Stimulated activated CD4-positive, alpha-beta T cell treated with anti-CD3 and anti-CD28 coated beads, Interleukin-4, amount 100 ng/mL, for 4 hours (primary cell): ENCODE results near the gene CLTC.

Source experiments
- DNase-seq, 2 experiments: peaks; one replicate each; pipeline ENCODE4 v3.0.0-alpha.2; 2020

Gene CLTC

GRCh38 chr17:59730268-59730834, 110.7 kb downstream of the CLTC start:
- no peak for DNase-seq

DNA sequence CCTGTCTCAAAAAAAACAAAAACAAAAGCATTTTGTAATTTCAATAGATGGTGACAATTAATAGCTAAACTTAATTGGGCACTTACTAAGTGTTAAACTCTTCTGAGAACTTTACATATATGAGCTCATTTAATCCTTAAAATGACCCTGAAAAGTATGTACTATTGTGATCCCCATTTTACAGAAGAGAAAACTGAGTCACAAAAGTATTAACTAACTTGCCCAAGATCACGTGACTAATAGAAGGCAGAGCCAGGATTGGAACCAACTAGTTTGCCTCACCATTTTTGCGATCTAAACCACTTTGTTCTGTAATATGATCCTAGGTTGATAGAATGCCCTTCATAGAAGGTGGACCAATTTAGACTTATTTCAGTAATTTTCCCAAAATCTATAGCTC, 114.0 kb downstream of the CLTC start:
- no peak for DNase-seq

- no peak for DNase-seq
Measured at GRCh38 chr17:59734226-59734625, 114.5 kb downstream of the CLTC start.

DNA sequence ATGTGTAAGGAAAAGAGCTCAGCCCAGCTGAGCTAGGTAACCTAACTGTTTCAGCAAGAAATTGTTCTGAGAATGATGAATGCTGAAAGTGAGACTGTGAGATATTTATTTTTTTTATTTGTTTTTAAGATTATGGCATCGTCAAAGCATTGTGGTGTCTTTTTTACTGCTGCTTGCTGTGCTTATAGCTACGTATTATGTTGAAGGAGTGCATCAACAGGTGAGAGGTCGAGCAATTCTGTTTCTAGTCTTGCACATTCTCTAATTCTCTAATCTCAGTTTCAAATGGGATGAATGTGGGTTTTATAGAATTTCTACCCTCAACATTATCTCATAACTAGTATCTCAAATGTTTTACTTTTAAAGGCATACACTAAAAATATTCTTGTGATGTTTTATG, 117.6 kb downstream of the CLTC start:
- no peak for DNase-seq

- no peak for DNase-seq
Measured at GRCh38 chr17:59743842-59744241, 124.1 kb downstream of the CLTC start.

- DNase-seq = no peak
Measured at GRCh38 chr17:59745040-59745439, 125.3 kb downstream of the CLTC start.
